Ovary (tissue), 3 donors: ENCODE measurements around the gene CLEC4E.

Experiments used
- EP300 ChIP-seq: sonication (generic); formaldehyde crosslinking; IDR thresholded peaks from one replicate; pipeline ENCODE4 v1.6.1; 2017; ENCODE audit warnings: antibody characterized with exemption
- POLR2A ChIP-seq: fragments of 450-650 bp; IDR thresholded peaks from one replicate; pipeline ENCODE4 v1.6.1; 2017; ENCODE audit warnings: antibody characterized with exemption, mild to moderate bottlenecking, moderate library complexity
- TF ChIP-seq, protein P1 (sequence below), 3 donors: fragments of 450-650 bp in 2 of 3; fragments of 200-600 bp in 1 of 3; IDR thresholded peaks; one replicate each; pipeline versions ENCODE4 v1.5.1 to v1.8.0; 2016 to 2022; ENCODE audit warnings: antibody characterized with exemption in 3 of 3, mild to moderate bottlenecking in 1 of 3
- donor health status: DM: no; HTN: no; CAD: no.

DNA sequence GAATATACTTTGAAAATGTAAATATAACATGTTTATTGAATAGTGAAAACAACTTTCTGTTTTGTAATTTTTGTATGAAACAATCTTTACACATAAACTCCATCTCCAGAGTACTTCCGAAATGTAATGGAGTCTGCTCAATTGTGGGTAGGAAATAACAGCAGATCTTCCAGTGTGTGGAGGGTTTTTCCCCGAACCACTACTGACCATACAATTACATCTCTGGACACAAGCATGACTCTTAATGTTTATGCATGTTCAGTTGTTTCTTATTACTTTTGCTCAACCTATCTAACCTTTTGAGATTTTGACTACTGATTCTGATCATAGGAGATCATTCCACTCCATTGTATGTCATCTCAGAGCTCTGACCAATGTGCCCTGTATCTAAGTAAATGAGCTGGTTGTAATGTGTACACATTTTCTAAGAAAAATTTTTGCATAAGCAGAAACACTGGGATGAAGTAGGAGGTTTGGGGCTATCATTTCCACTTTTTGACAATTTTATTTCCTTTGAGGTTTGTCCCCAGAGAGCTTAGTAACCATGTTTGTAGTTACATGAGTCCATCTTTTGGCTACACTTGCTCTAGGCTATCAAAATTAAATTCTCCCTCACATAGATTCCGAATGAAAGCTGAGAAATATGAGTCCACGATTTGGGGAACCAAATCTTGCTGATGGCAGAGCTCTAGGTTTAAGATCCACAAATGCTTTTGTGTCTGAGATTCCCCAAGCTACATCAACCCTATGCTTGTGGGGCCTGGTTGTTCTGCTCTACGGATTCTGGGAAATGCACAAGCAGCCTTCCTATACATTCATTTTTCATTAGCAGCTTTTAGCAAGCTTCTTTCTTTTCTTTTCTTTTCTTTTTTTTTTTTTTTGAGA is 48.8 kb downstream of the CLEC4E start:
- TF ChIP-seq, protein P1, sequence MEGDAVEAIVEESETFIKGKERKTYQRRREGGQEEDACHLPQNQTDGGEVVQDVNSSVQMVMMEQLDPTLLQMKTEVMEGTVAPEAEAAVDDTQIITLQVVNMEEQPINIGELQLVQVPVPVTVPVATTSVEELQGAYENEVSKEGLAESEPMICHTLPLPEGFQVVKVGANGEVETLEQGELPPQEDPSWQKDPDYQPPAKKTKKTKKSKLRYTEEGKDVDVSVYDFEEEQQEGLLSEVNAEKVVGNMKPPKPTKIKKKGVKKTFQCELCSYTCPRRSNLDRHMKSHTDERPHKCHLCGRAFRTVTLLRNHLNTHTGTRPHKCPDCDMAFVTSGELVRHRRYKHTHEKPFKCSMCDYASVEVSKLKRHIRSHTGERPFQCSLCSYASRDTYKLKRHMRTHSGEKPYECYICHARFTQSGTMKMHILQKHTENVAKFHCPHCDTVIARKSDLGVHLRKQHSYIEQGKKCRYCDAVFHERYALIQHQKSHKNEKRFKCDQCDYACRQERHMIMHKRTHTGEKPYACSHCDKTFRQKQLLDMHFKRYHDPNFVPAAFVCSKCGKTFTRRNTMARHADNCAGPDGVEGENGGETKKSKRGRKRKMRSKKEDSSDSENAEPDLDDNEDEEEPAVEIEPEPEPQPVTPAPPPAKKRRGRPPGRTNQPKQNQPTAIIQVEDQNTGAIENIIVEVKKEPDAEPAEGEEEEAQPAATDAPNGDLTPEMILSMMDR (IDR thresholded peaks at IDR 0.05), result no peak
- TF ChIP-seq EP300, result no peak
- TF ChIP-seq POLR2A, result no peak
